Measurements from ENCODE around the gene TIMM13.
"Not testable (repeated sequence)": the region's sequence is repeated elsewhere in the genome, so short reads cannot be mapped to it uniquely, and the experiment has no call there.

Gene TIMM13

GRCh38 chr19:2415281-2415972 is 12.0 kb downstream of the TIMM13 start:
- no peak for DNase-seq (ENCODE audit: low read depth in 2 of 2)

- no peak for DNase-seq (ENCODE audit: low read depth in 2 of 2)
Observed at GRCh38 chr19:2413629-2414028, 13.8 kb downstream of the TIMM13 start.

- DNase-seq (ENCODE audit: low read depth in 2 of 2): no peak
Observed at GRCh38 chr19:2413159-2413558, 14.2 kb downstream of the TIMM13 start.

- no peak for DNase-seq (ENCODE audit: low read depth in 2 of 2)
Observed at GRCh38 chr19:2412449-2412848, 14.9 kb downstream of the TIMM13 start.

GRCh38 chr19:2411709-2412108 is 15.7 kb downstream of the TIMM13 start:
- no peak for DNase-seq (ENCODE audit: low read depth in 2 of 2)

- no peak for DNase-seq (ENCODE audit: low read depth in 2 of 2)
Observed at GRCh38 chr19:2410023-2410422, 17.4 kb downstream of the TIMM13 start.

GRCh38 chr19:2409352-2409912 is 18.0 kb downstream of the TIMM13 start:
- no peak for DNase-seq (ENCODE audit: low read depth in 2 of 2)

- no peak for DNase-seq (ENCODE audit: low read depth in 2 of 2)
Observed at GRCh38 chr19:2408247-2408646, 19.1 kb downstream of the TIMM13 start.

- no peak for DNase-seq (ENCODE audit: low read depth in 2 of 2)
Observed at GRCh38 chr19:2399582-2399981, 27.8 kb downstream of the TIMM13 start.

GRCh38 chr19:2398735-2399305 is 28.6 kb downstream of the TIMM13 start:
- DNase-seq (ENCODE audit: low read depth in 2 of 2): no peak

- DNase-seq (ENCODE audit: low read depth in 2 of 2): not testable (repeated sequence)
Observed at GRCh38 chr19:2397173-2397572, 30.2 kb downstream of the TIMM13 start.

- DNase-seq (ENCODE audit: low read depth in 2 of 2): not testable (repeated sequence)
Observed at GRCh38 chr19:2395293-2395829, 32.0 kb downstream of the TIMM13 start.

GRCh38 chr19:2394442-2395292 is 32.7 kb downstream of the TIMM13 start:
- DNase-seq (ENCODE audit: low read depth in 2 of 2): no peak

- DNase-seq (ENCODE audit: low read depth in 2 of 2): no peak
Observed at GRCh38 chr19:2394054-2394441, 33.3 kb downstream of the TIMM13 start.

- DNase-seq (ENCODE audit: low read depth in 2 of 2): not testable (repeated sequence)
Observed at GRCh38 chr19:2392899-2393298, 34.5 kb downstream of the TIMM13 start.

GRCh38 chr19:2392366-2392765 is 35.0 kb downstream of the TIMM13 start:
- no peak for DNase-seq (ENCODE audit: low read depth in 2 of 2)

GRCh38 chr19:2391118-2391725 is 36.2 kb downstream of the TIMM13 start:
- DNase-seq (ENCODE audit: low read depth in 2 of 2): peak in 1 of 2 donors; percentile 6

- no peak for DNase-seq (ENCODE audit: low read depth in 2 of 2)
Observed at GRCh38 chr19:2389594-2389993, 37.8 kb downstream of the TIMM13 start.

- DNase-seq (ENCODE audit: low read depth in 2 of 2): no peak
Observed at GRCh38 chr19:2387367-2388288, 39.8 kb downstream of the TIMM13 start.

- no peak for DNase-seq (ENCODE audit: low read depth in 2 of 2)
Observed at GRCh38 chr19:2385053-2385721, 42.2 kb downstream of the TIMM13 start.
